ENCODE measurements around the gene CTSW.

GRCh38 chr11:65892661-65893317 lies 13.2 kb downstream of the CTSW start:
- TF ChIP-seq, protein P1, sequence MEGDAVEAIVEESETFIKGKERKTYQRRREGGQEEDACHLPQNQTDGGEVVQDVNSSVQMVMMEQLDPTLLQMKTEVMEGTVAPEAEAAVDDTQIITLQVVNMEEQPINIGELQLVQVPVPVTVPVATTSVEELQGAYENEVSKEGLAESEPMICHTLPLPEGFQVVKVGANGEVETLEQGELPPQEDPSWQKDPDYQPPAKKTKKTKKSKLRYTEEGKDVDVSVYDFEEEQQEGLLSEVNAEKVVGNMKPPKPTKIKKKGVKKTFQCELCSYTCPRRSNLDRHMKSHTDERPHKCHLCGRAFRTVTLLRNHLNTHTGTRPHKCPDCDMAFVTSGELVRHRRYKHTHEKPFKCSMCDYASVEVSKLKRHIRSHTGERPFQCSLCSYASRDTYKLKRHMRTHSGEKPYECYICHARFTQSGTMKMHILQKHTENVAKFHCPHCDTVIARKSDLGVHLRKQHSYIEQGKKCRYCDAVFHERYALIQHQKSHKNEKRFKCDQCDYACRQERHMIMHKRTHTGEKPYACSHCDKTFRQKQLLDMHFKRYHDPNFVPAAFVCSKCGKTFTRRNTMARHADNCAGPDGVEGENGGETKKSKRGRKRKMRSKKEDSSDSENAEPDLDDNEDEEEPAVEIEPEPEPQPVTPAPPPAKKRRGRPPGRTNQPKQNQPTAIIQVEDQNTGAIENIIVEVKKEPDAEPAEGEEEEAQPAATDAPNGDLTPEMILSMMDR (IDR thresholded peaks at IDR 0.05) = no peak
- TF ChIP-seq, protein P2, sequence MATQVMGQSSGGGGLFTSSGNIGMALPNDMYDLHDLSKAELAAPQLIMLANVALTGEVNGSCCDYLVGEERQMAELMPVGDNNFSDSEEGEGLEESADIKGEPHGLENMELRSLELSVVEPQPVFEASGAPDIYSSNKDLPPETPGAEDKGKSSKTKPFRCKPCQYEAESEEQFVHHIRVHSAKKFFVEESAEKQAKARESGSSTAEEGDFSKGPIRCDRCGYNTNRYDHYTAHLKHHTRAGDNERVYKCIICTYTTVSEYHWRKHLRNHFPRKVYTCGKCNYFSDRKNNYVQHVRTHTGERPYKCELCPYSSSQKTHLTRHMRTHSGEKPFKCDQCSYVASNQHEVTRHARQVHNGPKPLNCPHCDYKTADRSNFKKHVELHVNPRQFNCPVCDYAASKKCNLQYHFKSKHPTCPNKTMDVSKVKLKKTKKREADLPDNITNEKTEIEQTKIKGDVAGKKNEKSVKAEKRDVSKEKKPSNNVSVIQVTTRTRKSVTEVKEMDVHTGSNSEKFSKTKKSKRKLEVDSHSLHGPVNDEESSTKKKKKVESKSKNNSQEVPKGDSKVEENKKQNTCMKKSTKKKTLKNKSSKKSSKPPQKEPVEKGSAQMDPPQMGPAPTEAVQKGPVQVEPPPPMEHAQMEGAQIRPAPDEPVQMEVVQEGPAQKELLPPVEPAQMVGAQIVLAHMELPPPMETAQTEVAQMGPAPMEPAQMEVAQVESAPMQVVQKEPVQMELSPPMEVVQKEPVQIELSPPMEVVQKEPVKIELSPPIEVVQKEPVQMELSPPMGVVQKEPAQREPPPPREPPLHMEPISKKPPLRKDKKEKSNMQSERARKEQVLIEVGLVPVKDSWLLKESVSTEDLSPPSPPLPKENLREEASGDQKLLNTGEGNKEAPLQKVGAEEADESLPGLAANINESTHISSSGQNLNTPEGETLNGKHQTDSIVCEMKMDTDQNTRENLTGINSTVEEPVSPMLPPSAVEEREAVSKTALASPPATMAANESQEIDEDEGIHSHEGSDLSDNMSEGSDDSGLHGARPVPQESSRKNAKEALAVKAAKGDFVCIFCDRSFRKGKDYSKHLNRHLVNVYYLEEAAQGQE (IDR thresholded peaks at IDR 0.05; ENCODE audit: insufficient read depth in 1 of 2, low read depth in 2 of 2, low read length in 1 of 2) = peak in 1 of 2 experiments; percentile 17; a peak in 1 of 4 replicates
- TF ChIP-seq SIN3A (IDR thresholded peaks at IDR 0.05; ENCODE audit: borderline replicate concordance, insufficient read depth, low read depth, low read length) = no peak

Measured in Panc1 (cell line).